Stimulated activated CD4-positive, alpha-beta T cell treated with anti-CD3 and anti-CD28 coated beads, TNF-alpha, amount 100 ng/mL, for 1 hour (primary cell): ENCODE data around the gene NXPE4.
"Not testable (repeated sequence)": the region's sequence is repeated elsewhere in the genome, so short reads cannot be mapped to it uniquely, and the experiment has no call there.

Experiments
- DNase-seq, 3 donors: peaks; one replicate each; pipeline ENCODE4 v3.0.0-alpha.2; 2020; ENCODE audit warnings: low read depth in 3 of 3, low spot score in 1 of 3

Gene NXPE4

GRCh38 chr11:114595571-114595970 lies at the start of gene NXPE4:
Gene NXPE4, minus strand, starts transcription at chr11:114595786. Its CDS starts 1,027 bp downstream, at chr11:114594759.
- DNase-seq = no peak

GRCh38 chr11:114639440-114639839 lies 43.9 kb upstream of the NXPE4 start:
- DNase-seq = not testable (repeated sequence)

GRCh38 chr11:114631445-114631965 lies 35.9 kb upstream of the NXPE4 start:
- not testable (repeated sequence) for DNase-seq

- no peak for DNase-seq
Measured at GRCh38 chr11:114625294-114625693, 29.7 kb upstream of the NXPE4 start.

GRCh38 chr11:114624455-114625207 lies 29.0 kb upstream of the NXPE4 start:
- DNase-seq = no peak

GRCh38 chr11:114623720-114624119 lies 28.1 kb upstream of the NXPE4 start:
- DNase-seq = no peak

- no peak for DNase-seq
Measured at GRCh38 chr11:114622858-114623257, 27.3 kb upstream of the NXPE4 start.

GRCh38 chr11:114621950-114622809 lies 26.6 kb upstream of the NXPE4 start:
- DNase-seq = no peak

- DNase-seq = no peak
Measured at GRCh38 chr11:114621072-114621471, 25.5 kb upstream of the NXPE4 start.

GRCh38 chr11:114619659-114620173 lies 24.1 kb upstream of the NXPE4 start:
- no peak for DNase-seq

GRCh38 chr11:114618139-114618538 lies 22.6 kb upstream of the NXPE4 start:
- DNase-seq = no peak

- DNase-seq = no peak
Measured at GRCh38 chr11:114617157-114618124, 21.9 kb upstream of the NXPE4 start.

GRCh38 chr11:114616516-114616915 lies 20.9 kb upstream of the NXPE4 start:
- DNase-seq = no peak

GRCh38 chr11:114615448-114616361 lies 20.1 kb upstream of the NXPE4 start:
- no peak for DNase-seq

GRCh38 chr11:114614127-114614720 lies 18.6 kb upstream of the NXPE4 start:
- no peak for DNase-seq

GRCh38 chr11:114613094-114613493 lies 17.5 kb upstream of the NXPE4 start:
- DNase-seq = not testable (repeated sequence)

- DNase-seq = no peak
Measured at GRCh38 chr11:114612686-114613085, 17.1 kb upstream of the NXPE4 start.

- not testable (repeated sequence) for DNase-seq
Measured at GRCh38 chr11:114612199-114612598, 16.6 kb upstream of the NXPE4 start.
